Mesenchymal stem cell (in vitro differentiated cells and primary cell): ENCODE measurements around the gene GNG7.
A peak's percentile ranks its signal among the peaks of the same experiment; 100 is the strongest.

Source experiments
- DNase-seq: peaks from one replicate; pipeline ENCODE4 v3.0.0-alpha.2; 2013
- H2AFZ ChIP-seq: one replicate; pipeline ENCODE4 v1.6.1; 2013; ENCODE audit warnings: low read depth, mild to moderate bottlenecking, control low read depth, inconsistent platforms, low read length, moderate library complexity
- H2AK5ac ChIP-seq: 2 replicates; pipeline ENCODE4 v1.6.1; 2013; ENCODE audit warnings: low read length, moderate library complexity, mild to moderate bottlenecking, inconsistent platforms; ENCODE audit not compliant: severe bottlenecking
- H2BK120ac ChIP-seq: one replicate; pipeline ENCODE4 v1.6.1; 2013; ENCODE audit warnings: low read depth, mild to moderate bottlenecking, inconsistent platforms, low read length, moderate library complexity
- H2BK12ac ChIP-seq, 2 experiments: one replicate each; pipeline ENCODE4 v1.6.1; 2013; ENCODE audit warnings: inconsistent platforms in 2 of 2, low read length in 2 of 2, mild to moderate bottlenecking in 2 of 2, moderate library complexity in 2 of 2, control low read depth in 1 of 2
- H2BK15ac ChIP-seq: one replicate; pipeline ENCODE4 v1.6.1; 2013; ENCODE audit warnings: mild to moderate bottlenecking, low read depth, inconsistent platforms; ENCODE audit not compliant: poor library complexity, severe bottlenecking
- H2BK5ac ChIP-seq: 2 replicates; pipeline ENCODE4 v1.6.1; 2013; ENCODE audit warnings: low read depth, mild to moderate bottlenecking, low read length, control low read depth, inconsistent platforms; ENCODE audit not compliant: poor library complexity, severe bottlenecking
- H3K14ac ChIP-seq, 2 experiments: one replicate each; pipeline ENCODE4 v1.6.1; 2013; ENCODE audit warnings: inconsistent platforms in 2 of 2, low read length in 2 of 2, control low read depth in 1 of 2, mild to moderate bottlenecking in 1 of 2, moderate library complexity in 1 of 2
- H3K18ac ChIP-seq, 2 experiments: one replicate each; pipeline ENCODE4 v1.6.1; 2013; ENCODE audit warnings: inconsistent platforms in 2 of 2, low read length in 2 of 2, control low read depth in 1 of 2, low read depth in 1 of 2, mild to moderate bottlenecking in 1 of 2
- H3K23ac ChIP-seq, 2 experiments: one replicate each; pipeline ENCODE4 v1.6.1; 2013; ENCODE audit warnings: inconsistent platforms in 2 of 2, low read length in 2 of 2, mild to moderate bottlenecking in 2 of 2, moderate library complexity in 2 of 2, control low read depth in 1 of 2
- H3K27ac ChIP-seq: 2 replicates; pipeline ENCODE4 v1.5.1; 2013; ENCODE audit warnings: mild to moderate bottlenecking, moderate library complexity, low read length, control low read depth, inconsistent platforms; ENCODE audit not compliant: poor library complexity, severe bottlenecking
- H3K27me3 ChIP-seq, 2 experiments: 2 replicates each; pipeline versions ENCODE4 v1.6.1 to v1.7.0; 2013; ENCODE audit warnings: low read length in 2 of 2, mild to moderate bottlenecking in 2 of 2, moderate library complexity in 2 of 2, control low read depth in 1 of 2, inconsistent platforms in 1 of 2; ENCODE audit not compliant: control insufficient read depth in 1 of 2, insufficient read depth in 1 of 2
- H3K36me3 ChIP-seq, 2 experiments: 2 replicates each; pipeline versions ENCODE4 v1.6.1 to v1.7.0; 2013; ENCODE audit warnings: low read length in 2 of 2, control low read depth in 1 of 2, inconsistent platforms in 1 of 2, low read depth in 1 of 2, mild to moderate bottlenecking in 1 of 2; ENCODE audit not compliant: insufficient read depth in 2 of 2, control insufficient read depth in 1 of 2
- H3K4ac ChIP-seq, 2 experiments: one replicate each; pipeline ENCODE4 v1.6.1; 2013; ENCODE audit warnings: inconsistent platforms in 2 of 2, low read length in 2 of 2, mild to moderate bottlenecking in 2 of 2, moderate library complexity in 2 of 2, control low read depth in 1 of 2, low read depth in 1 of 2
- H3K4me1 ChIP-seq: 2 replicates; pipeline ENCODE4 v1.6.1; 2013; ENCODE audit warnings: low read depth, low read length, control low read depth; ENCODE audit not compliant: control insufficient read depth, insufficient read depth
- H3K4me2 ChIP-seq: 2 replicates; pipeline ENCODE4 v1.6.1; 2013; ENCODE audit warnings: low read length, mild to moderate bottlenecking, inconsistent platforms; ENCODE audit not compliant: poor library complexity, severe bottlenecking
- H3K4me3 ChIP-seq, 2 experiments: 2 replicates each; pipeline versions ENCODE4 v1.5.1 to v1.7.0; 2013; ENCODE audit warnings: low read length in 2 of 2, mild to moderate bottlenecking in 2 of 2, control low read depth in 1 of 2, low read depth in 1 of 2; ENCODE audit not compliant: insufficient read depth in 1 of 2
- H3K79me1 ChIP-seq: replicated peaks from 2 replicates; pipeline ENCODE4 v1.6.1; 2013; ENCODE audit warnings: mild to moderate bottlenecking, control low read depth, low read length, inconsistent platforms; ENCODE audit not compliant: poor library complexity, severe bottlenecking
- H3K9ac ChIP-seq: 2 replicates; pipeline ENCODE4 v1.7.0; 2013; ENCODE audit warnings: mild to moderate bottlenecking, low read length, moderate library complexity
- H3K9me3 ChIP-seq: 2 replicates; pipeline ENCODE4 v1.7.0; 2013; ENCODE audit warnings: mild to moderate bottlenecking, low read length; ENCODE audit not compliant: control insufficient read depth
- H4K8ac ChIP-seq: one replicate; pipeline ENCODE4 v1.6.1; 2013; ENCODE audit warnings: inconsistent platforms, mild to moderate bottlenecking, low read length, moderate library complexity
- H4K91ac ChIP-seq: one replicate; pipeline ENCODE4 v1.6.1; 2013; ENCODE audit warnings: mild to moderate bottlenecking, low read length, inconsistent platforms
- WGBS: methylation state at CpG from one replicate; pipeline ENCODE4 v1.1.7; 2013; ENCODE audit warnings: mixed read lengths; 5-methylcytosine and 5-hydroxymethylcytosine counted together

The GNG7 gene

DNA sequence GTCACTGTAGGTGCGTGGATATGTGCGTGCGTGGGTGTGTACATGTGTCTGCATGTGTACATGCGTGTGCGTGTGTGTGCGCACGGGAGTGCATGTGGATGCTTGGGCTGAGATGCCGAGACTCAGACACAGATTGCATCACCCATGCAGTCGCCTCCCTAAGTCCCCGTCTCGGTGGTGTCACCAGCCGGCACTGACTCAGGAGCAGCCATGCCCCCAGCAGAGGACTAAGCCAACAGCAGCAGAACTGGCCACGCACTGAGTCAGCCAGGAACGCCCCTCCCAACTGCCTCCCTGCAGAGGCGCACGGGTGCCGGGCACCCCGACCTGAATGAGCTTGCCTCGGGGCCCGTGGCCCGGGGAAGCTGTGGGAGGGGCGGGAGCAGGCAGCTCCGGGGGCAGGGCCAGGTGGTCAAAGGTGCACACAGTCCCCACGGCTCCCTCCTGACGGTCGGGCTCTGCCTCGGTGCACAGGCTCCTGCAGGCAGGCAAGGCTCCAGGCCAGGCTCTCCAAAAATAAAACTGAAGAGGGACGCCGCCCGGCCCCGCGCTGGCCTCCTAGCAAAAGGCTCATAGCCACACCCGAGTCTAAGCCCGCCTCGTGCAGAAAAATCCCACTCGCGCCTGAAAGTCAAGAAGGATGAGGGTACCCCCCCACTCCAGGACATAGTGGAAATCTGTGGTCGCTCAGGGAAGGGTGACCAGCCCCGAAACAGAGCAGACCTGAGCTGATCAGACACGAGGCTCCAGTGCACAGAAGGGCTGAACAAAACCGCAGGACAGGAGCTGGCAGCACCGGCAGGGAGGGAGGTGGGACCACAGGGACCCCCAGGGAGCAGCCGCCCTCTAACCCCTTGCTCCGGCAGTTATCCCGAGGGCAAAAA lies 177.4 kb downstream of the GNG7 start:
- Histone ChIP-seq H3K4me2 (peak overlapping the region; percentile 48), H3K9me3 (no peaks in the 10 kb centered on the region), H2BK12ac (peak overlapping the region; percentile 27 to 86), H3K79me1 (no peaks in the 10 kb centered on the region), H3K14ac (peak overlapping the region in 1 of 2 experiments; percentile 88), H4K8ac (peak overlapping the region; percentile 86), H3K27ac (peak overlapping the region; percentile 13), H3K9ac (peak overlapping the region; percentile 77), H3K4me1 (peaks cover 39% of the 10 kb centered on the region), H3K23ac (no peak overlapping the region), H3K4me3 (peak overlapping the region in 1 of 2 experiments; percentile 72), H3K4ac (no peak overlapping the region), H2AFZ (peak overlapping the region; percentile 39), H2AK5ac (peak overlapping the region; percentile 19), H3K27me3 (no peaks in the 10 kb centered on the region), H3K36me3 (no peaks in the 10 kb centered on the region), H4K91ac (peak overlapping the region; percentile 62), H3K18ac (peak overlapping the region; percentile 76 to 86), H2BK15ac (no peak overlapping the region), H2BK5ac (no peak overlapping the region), H2BK120ac (peak overlapping the region; percentile 45)
- peak; percentile 84 for DNase-seq
- WGBS = 42% methylated on average over 45 of the region's 45 CpGs

GRCh38 chr19:2524361-2524839 lies 178.1 kb downstream of the GNG7 start:
- H4K91ac ChIP-seq = peak overlapping the region; percentile 52
- H3K79me1 ChIP-seq = no peaks in the 10 kb centered on the region
- peak overlapping the region in 1 of 2 experiments; percentile 27 for H2BK12ac ChIP-seq
- no peak overlapping the region for H2BK120ac ChIP-seq
- peak overlapping the region in 1 of 2 experiments; percentile 29 for H3K23ac ChIP-seq
- peak overlapping the region; percentile 88 for H3K27ac ChIP-seq
- no peak overlapping the region for H3K4me2 ChIP-seq
- H3K14ac ChIP-seq = peak overlapping the region in 1 of 2 experiments; percentile 88
- no peak overlapping the region for H2BK15ac ChIP-seq
- H2BK5ac ChIP-seq = no peak overlapping the region
- H3K18ac ChIP-seq = peak overlapping the region; percentile 40 to 86
- no peak overlapping the region for H2AFZ ChIP-seq
- 94% methylated on average over 16 of the region's 16 CpGs for WGBS
- no peaks in the 10 kb centered on the region for H3K36me3 ChIP-seq
- no peak overlapping the region for H4K8ac ChIP-seq
- H3K27me3 ChIP-seq = no peaks in the 10 kb centered on the region
- no peak overlapping the region for H3K4ac ChIP-seq
- H2AK5ac ChIP-seq = no peak overlapping the region
- peak overlapping the region; percentile 70 for H3K9ac ChIP-seq
- H3K4me3 ChIP-seq = peak overlapping the region in 1 of 2 experiments; percentile 72
- no peak for DNase-seq
- H3K9me3 ChIP-seq = no peaks in the 10 kb centered on the region
- peaks cover 35% of the 10 kb centered on the region for H3K4me1 ChIP-seq

- H2BK5ac ChIP-seq = no peak overlapping the region
- H2AFZ ChIP-seq = no peak overlapping the region
- no peaks in the 10 kb centered on the region for H3K27me3 ChIP-seq
- DNase-seq = peak; percentile 66
- H4K8ac ChIP-seq = no peak overlapping the region
- H3K4me1 ChIP-seq = peaks cover 35% of the 10 kb centered on the region
- no peak overlapping the region for H3K4ac ChIP-seq
- no peak overlapping the region for H3K14ac ChIP-seq
- peak overlapping the region; percentile 70 for H3K9ac ChIP-seq
- peak overlapping the region; percentile 88 for H3K27ac ChIP-seq
- H3K4me3 ChIP-seq = no peak overlapping the region
- peak overlapping the region; percentile 68 for H2BK15ac ChIP-seq
- no peak overlapping the region for H2BK120ac ChIP-seq
- H3K79me1 ChIP-seq = no peaks in the 10 kb centered on the region
- no peak overlapping the region for H2BK12ac ChIP-seq
- WGBS = 57% methylated on average over 20 of the region's 20 CpGs
- H4K91ac ChIP-seq = no peak overlapping the region
- H3K18ac ChIP-seq = no peak overlapping the region
- H3K23ac ChIP-seq = no peak overlapping the region
- peak overlapping the region; percentile 12 for H2AK5ac ChIP-seq
- H3K36me3 ChIP-seq = no peaks in the 10 kb centered on the region
- no peaks in the 10 kb centered on the region for H3K9me3 ChIP-seq
- peak overlapping the region; percentile 45 for H3K4me2 ChIP-seq
These were observed 178.7 kb downstream of the GNG7 start for GRCh38 chr19:2523630-2524311.

- Histone ChIP-seq H3K9ac (no peak overlapping the region), H3K27me3 (no peaks in the 10 kb centered on the region), H3K4ac (no peak overlapping the region), H3K23ac (no peak overlapping the region), H4K91ac (no peak overlapping the region), H2AK5ac (no peak overlapping the region), H3K4me1 (peaks cover 41% of the 10 kb centered on the region), H2BK120ac (no peak overlapping the region), H2BK15ac (no peak overlapping the region), H2AFZ (no peak overlapping the region), H3K14ac (no peak overlapping the region), H2BK5ac (no peak overlapping the region), H2BK12ac (no peak overlapping the region), H3K4me3 (no peak overlapping the region), H3K4me2 (no peak overlapping the region), H3K79me1 (no peaks in the 10 kb centered on the region), H3K36me3 (no peaks in the 10 kb centered on the region), H3K27ac (no peak overlapping the region), H3K18ac (no peak overlapping the region), H3K9me3 (no peaks in the 10 kb centered on the region), H4K8ac (no peak overlapping the region)
- WGBS = 94% methylated on average over 6 of the region's 6 CpGs
- DNase-seq = no peak
These were observed 183.0 kb downstream of the GNG7 start for GRCh38 chr19:2519482-2519881.
